Upper lobe of left lung (tissue), 6 donors: Measurements from ENCODE around the gene FAF1. TPM values are rescaled to one million over a fixed set of nuclear protein-coding genes. Genes with fewer than 3 reads are reported as not detected.

ENCODE experiments used
- ATAC-seq, 2 donors: fragments of 200-7000 bp; cut with Tn5 transposase; one replicate each; pipeline ENCODE4 v1.9.1; 2022; ENCODE audit warnings: mild to moderate bottlenecking in 2 of 2, moderate library complexity in 2 of 2; ENCODE audit not compliant: low FRiP score in 2 of 2
- DNase-seq, 2 donors: peaks; one replicate each; pipeline ENCODE4 v3.0.0-alpha.2; 2019 to 2020
- H3K27ac ChIP-seq, 4 donors: fragments of 200-600 bp; sonication (generic); one replicate each; pipeline ENCODE4 v1.5.1; 2016 to 2019
- H3K27me3 ChIP-seq, 4 donors: fragments of 200-600 bp; sonication (generic); one replicate each; pipeline ENCODE4 v1.5.1; 2017 to 2019
- H3K36me3 ChIP-seq, 4 donors: fragments of 200-600 bp; sonication (generic); one replicate each; pipeline ENCODE4 v1.5.1; 2016 to 2019
- H3K4me1 ChIP-seq, 4 donors: fragments of 200-600 bp; sonication (generic); one replicate each; pipeline ENCODE4 v1.5.1; 2018 to 2019
- H3K4me3 ChIP-seq, 4 donors: fragments of 200-600 bp; sonication (generic); one replicate each; pipeline ENCODE4 v1.5.1; 2017 to 2019; ENCODE audit warnings: mild to moderate bottlenecking in 2 of 4, moderate library complexity in 1 of 4
- H3K9me3 ChIP-seq, 4 donors: fragments of 200-600 bp; sonication (generic); one replicate each; pipeline ENCODE4 v1.5.1; 2018 to 2019
- CTCF ChIP-seq, 6 experiments: fragments of 450-650 bp in 4 of 6; fragments of 200-600 bp in 2 of 6; sonication (generic) in 2 of 6; IDR thresholded peaks; one replicate each; pipeline ENCODE4 v1.5.1; 2016 to 2019; ENCODE audit warnings: antibody characterized with exemption in 6 of 6
- EP300 ChIP-seq, 4 donors: sonication (generic); formaldehyde crosslinking; IDR thresholded peaks; one replicate each; pipeline ENCODE4 v1.5.1; 2017; ENCODE audit warnings: antibody characterized with exemption in 4 of 4, control low read depth in 2 of 4
- POLR2A ChIP-seq, 4 donors: fragments of 450-650 bp; IDR thresholded peaks; one replicate each; pipeline ENCODE4 v1.5.1; 2016 to 2017; ENCODE audit warnings: antibody characterized with exemption in 4 of 4, mild to moderate bottlenecking in 2 of 4
- POLR2AphosphoS5 ChIP-seq, 2 donors: sonication (generic); formaldehyde crosslinking; IDR thresholded peaks; one replicate each; pipeline ENCODE4 v1.5.1; 2017; ENCODE audit warnings: antibody characterized with exemption in 2 of 2
- WGBS, 2 donors: methylation state at CpG; one replicate each; pipeline ENCODE4 v1.1.5; 2017 to 2018; 5-methylcytosine and 5-hydroxymethylcytosine counted together
- total RNA-seq, 6 donors: library from RNA; depleted of rRNA in 4 of 6; stranded (reverse); fragments of >200 nt in 4 of 6; gene quantifications; one replicate each; pipeline versions ENCODE4 v1.1.0 to v1.2.1, GENCODE V29; 2016 to 2021
- donor health status: DM: no; HTN: no; CAD: no; lungs with moderate emphysema.
- donor health status: DM: no; HTN: yes; CAD: no; lungs with severe emphysema.

Gene FAF1
- total RNA-seq, 6 donors from 2014 or later: 30.2 to 52.3 (median 35.0) TPM

- DNase-seq (no peak), ATAC-seq (no peak)
- no peak for TF ChIP-seq EP300 (IDR thresholded peaks at IDR 0.05)
- H3K9me3 ChIP-seq: no peaks in the 10 kb centered on the region
- peaks cover 0 to 6% (median 4%) of the 10 kb centered on the region in 4 donors for H3K4me1 ChIP-seq
- H3K36me3 ChIP-seq: no peaks in the 10 kb centered on the region
- WGBS, 2 donors: 52 to 54% methylated on average over 2 of the region's 2 CpGs
- no peaks in the 10 kb centered on the region for H3K27me3 ChIP-seq
- H3K27ac ChIP-seq: no peak overlapping the region
- no peak overlapping the region for H3K4me3 ChIP-seq
These were observed 23.2 kb upstream of the FAF1 start for GRCh38 chr1:50983219-50983802.

GRCh38 chr1:50982611-50983010 is 22.5 kb upstream of the FAF1 start:
- no peak overlapping the region for H3K27ac ChIP-seq

GRCh38 chr1:50981741-50982140 is 21.7 kb upstream of the FAF1 start:
- no peaks in the 10 kb centered on the region for H3K27me3 ChIP-seq
- TF ChIP-seq POLR2AphosphoS5 (IDR thresholded peaks at IDR 0.05): no peak
- no peak for TF ChIP-seq EP300 (IDR thresholded peaks at IDR 0.05)
- no peak for TF ChIP-seq POLR2A (IDR thresholded peaks at IDR 0.05)
- TF ChIP-seq CTCF (IDR thresholded peaks at IDR 0.05): no peak
- 96% methylated on average over 1 of the region's 1 CpG for WGBS, 2 donors
- no peak overlapping the region for H3K4me3 ChIP-seq
- DNase-seq: no peak
- no peaks in the 10 kb centered on the region for H3K36me3 ChIP-seq
- H3K9me3 ChIP-seq: no peaks in the 10 kb centered on the region
- ATAC-seq: no peak
- peaks cover 2 to 17% (median 5%) of the 10 kb centered on the region in 4 donors for H3K4me1 ChIP-seq
- H3K27ac ChIP-seq: no peak overlapping the region

More at GRCh38 chr1:50982611-50983010, 22.5 kb upstream of the FAF1 start:
- DNase-seq (no peak), ATAC-seq (no peak)
- Histone ChIP-seq H3K9me3 (no peaks in the 10 kb centered on the region), H3K27me3 (no peaks in the 10 kb centered on the region), H3K36me3 (no peaks in the 10 kb centered on the region), H3K4me1 (peaks cover 0 to 11% (median 4%) of the 10 kb centered on the region in 4 donors), H3K4me3 (no peak overlapping the region)
- WGBS, 2 donors: 88 to 95% methylated on average over 3 of the region's 3 CpGs
- no peak for TF ChIP-seq POLR2A (IDR thresholded peaks at IDR 0.05)
- no peak for TF ChIP-seq CTCF (IDR thresholded peaks at IDR 0.05)
- TF ChIP-seq EP300 (IDR thresholded peaks at IDR 0.05): no peak
- TF ChIP-seq POLR2AphosphoS5 (IDR thresholded peaks at IDR 0.05): no peak

- TF ChIP-seq EP300 (IDR thresholded peaks at IDR 0.05): no peak
- no peak for TF ChIP-seq CTCF (IDR thresholded peaks at IDR 0.05)
- TF ChIP-seq POLR2A (IDR thresholded peaks at IDR 0.05): no peak
- TF ChIP-seq POLR2AphosphoS5 (IDR thresholded peaks at IDR 0.05): no peak
- Histone ChIP-seq H3K27me3 (no peaks in the 10 kb centered on the region), H3K36me3 (no peaks in the 10 kb centered on the region), H3K9me3 (no peaks in the 10 kb centered on the region), H3K27ac (no peak overlapping the region), H3K4me1 (peaks cover 2 to 20% (median 5%) of the 10 kb centered on the region in 4 donors), H3K4me3 (no peak overlapping the region)
- DNase-seq (no peak), ATAC-seq (no peak)
These were observed 20.4 kb upstream of the FAF1 start for GRCh38 chr1:50980505-50980904.

- Histone ChIP-seq H3K9me3 (no peaks in the 10 kb centered on the region), H3K27ac (no peak overlapping the region), H3K27me3 (no peaks in the 10 kb centered on the region), H3K36me3 (no peaks in the 10 kb centered on the region), H3K4me3 (no peak overlapping the region), H3K4me1 (peaks cover 2 to 20% (median 5%) of the 10 kb centered on the region in 4 donors)
- 88 to 89% methylated on average over 1 of the region's 1 CpG for WGBS, 2 donors
- DNase-seq (no peak), ATAC-seq (no peak)
- no peak for TF ChIP-seq EP300 (IDR thresholded peaks at IDR 0.05)
- TF ChIP-seq CTCF (IDR thresholded peaks at IDR 0.05): no peak
- no peak for TF ChIP-seq POLR2AphosphoS5 (IDR thresholded peaks at IDR 0.05)
- no peak for TF ChIP-seq POLR2A (IDR thresholded peaks at IDR 0.05)
These were observed 19.9 kb upstream of the FAF1 start for GRCh38 chr1:50979937-50980336.
